ENCODE measurements around the gene AEBP2.

DNA sequence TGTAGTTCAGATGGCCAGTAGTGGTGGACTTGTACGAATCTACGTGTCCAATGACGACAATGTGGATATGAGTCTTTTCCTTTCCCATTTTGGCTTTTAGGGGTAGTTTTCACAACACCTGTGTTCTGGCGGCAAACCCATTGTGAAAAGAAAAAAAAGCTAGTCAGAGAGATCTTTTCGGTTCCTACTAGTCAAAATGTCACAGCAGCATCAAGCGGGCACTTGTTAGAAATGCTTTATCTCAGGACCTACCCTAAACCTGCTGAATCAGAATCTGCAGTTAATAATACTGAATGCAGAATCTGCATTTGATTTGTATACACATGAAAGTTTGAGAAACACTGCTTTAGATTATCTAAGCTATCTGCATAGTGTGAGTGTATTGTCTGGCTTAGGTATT, 18.3 kb downstream of the AEBP2 start:
- TF ChIP-seq POLR2A (IDR thresholded peaks at IDR 0.05) (no peak), CTCF (IDR thresholded peaks at IDR 0.05) (no peak), POLR2AphosphoS5 (IDR thresholded peaks at IDR 0.05) (no peak)
